ENCODE results near the gene HMGB3. TPM values are rescaled to one million over a fixed set of nuclear protein-coding genes. Genes with fewer than 3 reads are reported as not detected.

HMGB3 gene
- total and polyA plus RNA-seq, 4 donors = 9.2 to 46.7 (median 13.2) TPM

- TF ChIP-seq REST (IDR thresholded peaks at IDR 0.05) (no peak), RXRA (IDR thresholded peaks at IDR 0.05) (no peak)
These were observed 32.5 kb downstream of the HMGB3 start (continued) for GRCh38 chrX:151015684-151016083.

GRCh38 chrX:151019856-151020255, 36.7 kb downstream of the HMGB3 start:
- H3K27me3 ChIP-seq (ENCODE audit: control insufficient read depth in 4 of 4, insufficient read depth in 4 of 4, low read length in 3 of 4) = no peaks in the 10 kb centered on the region
- TF ChIP-seq RXRA (IDR thresholded peaks at IDR 0.05) (no peak), FOXA2 (IDR thresholded peaks at IDR 0.05) (no peak), CTCF (IDR thresholded peaks at IDR 0.05; ENCODE audit: low read depth, low read length, missing input control) (no peak), HNF4G (IDR thresholded peaks at IDR 0.05) (no peak)
- no peaks in the 10 kb centered on the region for H3K4me1 ChIP-seq (ENCODE audit: control insufficient read depth in 4 of 4, insufficient read depth in 4 of 4, low read length in 3 of 4)
- H3K36me3 ChIP-seq (ENCODE audit: control insufficient read depth in 4 of 4, insufficient read depth in 3 of 4, low read depth in 1 of 4, low read length in 3 of 4) = no peaks in the 10 kb centered on the region
- H3K4me3 ChIP-seq (ENCODE audit: low read depth in 1 of 3, low read length in 3 of 3) = no peak overlapping the region
- 85% methylated on average over 2 of the region's 2 CpGs for WGBS
- H3K27ac ChIP-seq (ENCODE audit: low read depth in 1 of 2, low read length in 2 of 2) = no peak overlapping the region
- H3K9me3 ChIP-seq (ENCODE audit: control insufficient read depth in 4 of 4, low read length in 3 of 4) = no peaks in the 10 kb centered on the region
- no peak for DNase-seq (ENCODE audit: low spot score)
- H3K9ac ChIP-seq (ENCODE audit: low read depth in 1 of 2, low read length in 2 of 2) = no peak overlapping the region

GRCh38 chrX:151030845-151031244, 47.7 kb downstream of the HMGB3 start:
- Histone ChIP-seq H3K9ac (ENCODE audit: low read depth in 1 of 2, low read length in 2 of 2) (no peak overlapping the region), H3K9me3 (ENCODE audit: control insufficient read depth in 4 of 4, low read length in 3 of 4) (peaks cover 0 to 3% (median 1%) of the 10 kb centered on the region in 4 donors), H3K27ac (ENCODE audit: low read depth in 1 of 2, low read length in 2 of 2) (no peak overlapping the region), H3K4me1 (ENCODE audit: control insufficient read depth in 4 of 4, insufficient read depth in 4 of 4, low read length in 3 of 4) (no peaks in the 10 kb centered on the region), H3K4me3 (ENCODE audit: low read depth in 1 of 3, low read length in 3 of 3) (no peak overlapping the region), H3K27me3 (ENCODE audit: control insufficient read depth in 4 of 4, insufficient read depth in 4 of 4, low read length in 3 of 4) (no peaks in the 10 kb centered on the region), H3K36me3 (ENCODE audit: control insufficient read depth in 4 of 4, insufficient read depth in 3 of 4, low read depth in 1 of 4, low read length in 3 of 4) (no peaks in the 10 kb centered on the region)
- no peak for TF ChIP-seq RXRA (IDR thresholded peaks at IDR 0.05)
- no peak for TF ChIP-seq FOXA1 (IDR thresholded peaks at IDR 0.05)
- no peak for TF ChIP-seq EGR1 (IDR thresholded peaks at IDR 0.05; ENCODE audit: low read depth in 2 of 2)
- no peak for TF ChIP-seq SP1 (IDR thresholded peaks at IDR 0.05)
- no peak for TF ChIP-seq CTCF (IDR thresholded peaks at IDR 0.05; ENCODE audit: low read depth, low read length, missing input control)
- TF ChIP-seq NR2F2 (IDR thresholded peaks at IDR 0.05) = no peak
- no peak for TF ChIP-seq GABPA (IDR thresholded peaks at IDR 0.05 in 1 of 2, conservative IDR thresholded peaks at IDR 0.05 in 1 of 2)
- no peak for TF ChIP-seq JUND (IDR thresholded peaks at IDR 0.05)
- DNase-seq (ENCODE audit: low spot score) = no peak

All from liver (tissue), 9 donors.